ENCODE data around the gene SOAT2.

The SOAT2 gene

DNA sequence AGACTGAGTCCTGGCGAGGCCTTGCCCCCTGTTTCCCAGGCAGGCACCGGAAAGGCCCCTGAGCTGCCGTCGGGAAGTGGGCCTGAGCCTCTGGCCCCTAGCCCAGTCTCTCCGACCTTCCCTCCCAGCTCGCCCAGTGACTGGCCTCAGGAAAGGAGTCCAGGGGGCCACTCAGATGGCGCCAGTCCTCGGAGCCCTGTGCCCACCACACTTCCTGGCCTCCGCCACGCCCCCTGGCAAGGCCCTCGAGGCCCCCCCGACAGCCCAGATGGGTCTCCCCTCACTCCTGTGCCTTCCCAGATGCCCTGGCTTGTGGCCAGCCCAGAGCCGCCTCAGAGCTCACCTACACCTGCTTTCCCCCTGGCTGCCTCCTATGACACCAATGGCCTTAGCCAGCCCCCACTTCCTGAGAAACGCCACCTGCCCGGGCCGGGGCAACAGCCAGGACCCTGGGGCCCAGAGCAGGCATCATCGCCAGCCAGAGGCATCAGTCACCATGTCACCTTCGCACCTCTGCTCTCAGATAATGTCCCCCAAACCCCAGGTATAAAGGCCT, 42.5 kb upstream of the SOAT2 start:
- peaks cover 3% of the 10 kb centered on the region for H3K4me1 ChIP-seq (ENCODE audit: control insufficient read depth, insufficient read depth, low read length, poor library complexity, severe bottlenecking)
- H3K36me3 ChIP-seq (ENCODE audit: control insufficient read depth, insufficient read depth, low read length) = peaks cover 23% of the 10 kb centered on the region
- H3K27ac ChIP-seq (ENCODE audit: low read depth, low read length, severe bottlenecking) = no peak overlapping the region
- H3K9me3 ChIP-seq (ENCODE audit: control insufficient read depth, low read length) = no peaks in the 10 kb centered on the region
- WGBS, 2 experiments (ENCODE audit: insufficient coverage in 2 of 2) = 87 to 94% methylated on average over 7 to 18 of the region's 18 CpGs
- H3K4me3 ChIP-seq (ENCODE audit: extremely low read depth, insufficient read depth, low read length, poor library complexity, severe bottlenecking) = no peak overlapping the region

DNA sequence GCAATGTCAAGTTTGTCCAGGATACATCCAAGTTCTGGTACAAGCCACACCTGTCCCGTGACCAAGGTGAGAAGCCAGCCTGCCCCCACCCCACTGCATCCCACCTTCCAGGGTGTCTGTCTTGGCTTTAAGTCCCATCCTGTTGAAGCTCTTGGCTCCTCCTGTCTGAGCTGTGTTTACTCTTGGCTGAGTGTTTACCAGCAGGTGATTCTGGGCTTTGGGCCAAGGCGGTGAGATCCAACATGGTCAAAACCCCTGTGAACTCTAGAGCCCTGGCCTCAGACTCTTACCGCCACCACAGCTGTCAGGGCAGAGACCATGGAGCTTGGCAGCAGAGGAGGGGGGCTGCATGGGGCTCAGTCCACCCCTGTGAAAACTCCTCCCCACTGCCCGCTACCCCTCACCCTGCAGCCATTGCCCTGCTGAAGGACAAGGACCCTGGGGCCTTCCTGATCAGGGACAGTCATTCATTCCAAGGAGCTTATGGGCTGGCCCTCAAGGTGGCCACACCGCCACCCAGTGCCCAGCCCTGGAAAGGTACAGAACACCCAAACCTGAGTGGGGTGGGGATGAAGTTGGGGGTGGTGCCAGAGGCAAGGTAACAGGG, 41.8 kb upstream of the SOAT2 start:
- no peak overlapping the region for H3K27ac ChIP-seq (ENCODE audit: low read depth, low read length, severe bottlenecking)
- 88 to 93% methylated on average over 2 to 4 of the region's 5 CpGs for WGBS, 2 experiments (ENCODE audit: insufficient coverage in 2 of 2)
- H3K4me1 ChIP-seq (ENCODE audit: control insufficient read depth, insufficient read depth, low read length, poor library complexity, severe bottlenecking) = peaks cover 9% of the 10 kb centered on the region
- peaks cover 24% of the 10 kb centered on the region for H3K36me3 ChIP-seq (ENCODE audit: control insufficient read depth, insufficient read depth, low read length)
- H3K4me3 ChIP-seq (ENCODE audit: extremely low read depth, insufficient read depth, low read length, poor library complexity, severe bottlenecking) = no peak overlapping the region
- H3K9me3 ChIP-seq (ENCODE audit: control insufficient read depth, low read length) = no peaks in the 10 kb centered on the region

DNA sequence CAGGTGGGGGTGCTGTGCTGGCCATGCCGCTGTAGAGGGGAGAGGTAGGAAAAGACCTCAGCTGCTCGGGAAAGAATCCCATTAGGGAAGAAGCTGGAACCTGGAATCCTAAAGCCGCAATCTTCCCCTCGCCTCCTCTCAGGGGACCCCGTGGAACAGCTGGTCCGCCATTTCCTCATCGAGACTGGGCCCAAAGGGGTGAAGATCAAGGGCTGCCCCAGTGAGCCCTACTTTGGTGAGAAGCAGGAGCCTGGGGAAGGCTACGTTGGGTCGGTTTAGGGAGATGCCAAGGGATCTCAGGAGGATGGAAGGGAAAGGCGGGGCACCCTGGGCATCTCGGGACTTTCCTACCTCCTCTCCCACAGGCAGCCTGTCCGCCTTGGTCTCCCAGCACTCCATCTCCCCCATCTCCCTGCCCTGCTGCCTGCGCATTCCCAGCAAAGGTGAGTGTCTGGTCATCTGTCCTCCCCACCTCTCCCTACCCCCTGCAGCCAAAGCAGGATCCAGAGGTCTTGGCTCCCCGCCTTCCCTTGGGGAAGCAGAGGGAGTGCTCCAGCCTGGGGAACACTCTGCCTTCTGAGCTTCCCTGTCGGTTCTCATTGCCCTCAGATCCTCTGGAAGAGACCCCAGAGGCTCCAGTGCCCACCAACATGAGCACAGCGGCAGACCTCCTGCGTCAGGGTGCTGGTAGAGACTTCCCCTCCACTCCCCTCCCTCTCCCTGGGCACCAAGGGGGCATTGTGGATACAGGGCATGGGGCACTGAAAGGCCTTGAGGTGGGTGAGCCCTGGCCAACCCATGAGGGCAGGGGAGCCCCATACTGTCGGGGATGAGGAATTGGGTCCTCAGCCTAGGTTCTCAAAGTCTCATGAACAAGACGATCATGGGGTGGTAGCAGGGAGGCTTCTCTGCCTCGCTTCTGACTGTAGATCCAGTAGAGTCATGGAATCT, 41.0 kb upstream of the SOAT2 start:
- 89 to 96% methylated on average over 16 to 18 of the region's 20 CpGs for WGBS, 2 experiments (ENCODE audit: insufficient coverage in 2 of 2)
- Histone ChIP-seq H3K9me3 (ENCODE audit: control insufficient read depth, low read length) (no peaks in the 10 kb centered on the region), H3K36me3 (ENCODE audit: control insufficient read depth, insufficient read depth, low read length) (peaks cover 24% of the 10 kb centered on the region)

DNA sequence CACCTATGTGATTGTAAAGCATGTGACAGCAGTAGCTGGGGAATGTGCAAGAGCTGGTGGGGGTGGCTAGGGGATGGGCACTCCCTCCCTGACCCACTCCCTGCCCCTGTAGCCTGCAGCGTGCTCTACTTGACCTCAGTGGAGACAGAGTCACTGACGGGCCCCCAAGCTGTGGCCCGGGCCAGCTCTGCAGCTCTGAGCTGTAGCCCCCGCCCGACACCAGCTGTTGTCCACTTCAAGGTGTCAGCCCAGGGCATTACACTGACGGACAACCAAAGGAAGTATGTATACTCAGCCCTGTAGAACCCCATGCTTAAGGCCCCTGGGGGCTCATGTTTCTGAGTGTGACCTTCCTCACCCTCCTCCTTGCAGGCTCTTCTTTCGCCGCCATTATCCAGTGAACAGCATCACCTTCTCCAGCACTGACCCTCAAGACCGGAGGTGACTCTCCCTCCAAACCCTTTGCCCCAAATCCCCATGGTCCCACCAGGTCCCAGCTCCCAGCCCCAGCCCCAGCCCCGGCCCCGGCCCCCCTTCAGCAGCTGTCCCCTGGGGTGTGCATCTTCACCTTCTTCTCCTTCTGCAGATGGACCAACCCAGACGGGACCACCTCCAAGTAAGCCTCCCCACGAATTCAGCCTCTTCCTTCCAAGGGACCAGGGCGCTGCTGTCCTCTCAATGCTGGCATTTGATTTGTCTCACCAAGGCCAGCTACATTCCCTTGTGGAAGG, 40.1 kb upstream of the SOAT2 start:
- WGBS, 2 experiments (ENCODE audit: insufficient coverage in 2 of 2) = 93 to 97% methylated on average over 8 to 11 of the region's 14 CpGs
- H3K36me3 ChIP-seq (ENCODE audit: control insufficient read depth, insufficient read depth, low read length) = peaks cover 24% of the 10 kb centered on the region
- no peak overlapping the region for H3K27ac ChIP-seq (ENCODE audit: low read depth, low read length, severe bottlenecking)
- H3K4me1 ChIP-seq (ENCODE audit: control insufficient read depth, insufficient read depth, low read length, poor library complexity, severe bottlenecking) = peaks cover 23% of the 10 kb centered on the region
- H3K9me3 ChIP-seq (ENCODE audit: control insufficient read depth, low read length) = no peaks in the 10 kb centered on the region
- no peak overlapping the region for H3K4me3 ChIP-seq (ENCODE audit: extremely low read depth, insufficient read depth, low read length, poor library complexity, severe bottlenecking)

More for the DNA sequence above, 41.0 kb upstream of the SOAT2 start:
- Histone ChIP-seq H3K27ac (ENCODE audit: low read depth, low read length, severe bottlenecking) (no peak overlapping the region), H3K4me3 (ENCODE audit: extremely low read depth, insufficient read depth, low read length, poor library complexity, severe bottlenecking) (no peak overlapping the region), H3K4me1 (ENCODE audit: control insufficient read depth, insufficient read depth, low read length, poor library complexity, severe bottlenecking) (peaks cover 17% of the 10 kb centered on the region)

DNA sequence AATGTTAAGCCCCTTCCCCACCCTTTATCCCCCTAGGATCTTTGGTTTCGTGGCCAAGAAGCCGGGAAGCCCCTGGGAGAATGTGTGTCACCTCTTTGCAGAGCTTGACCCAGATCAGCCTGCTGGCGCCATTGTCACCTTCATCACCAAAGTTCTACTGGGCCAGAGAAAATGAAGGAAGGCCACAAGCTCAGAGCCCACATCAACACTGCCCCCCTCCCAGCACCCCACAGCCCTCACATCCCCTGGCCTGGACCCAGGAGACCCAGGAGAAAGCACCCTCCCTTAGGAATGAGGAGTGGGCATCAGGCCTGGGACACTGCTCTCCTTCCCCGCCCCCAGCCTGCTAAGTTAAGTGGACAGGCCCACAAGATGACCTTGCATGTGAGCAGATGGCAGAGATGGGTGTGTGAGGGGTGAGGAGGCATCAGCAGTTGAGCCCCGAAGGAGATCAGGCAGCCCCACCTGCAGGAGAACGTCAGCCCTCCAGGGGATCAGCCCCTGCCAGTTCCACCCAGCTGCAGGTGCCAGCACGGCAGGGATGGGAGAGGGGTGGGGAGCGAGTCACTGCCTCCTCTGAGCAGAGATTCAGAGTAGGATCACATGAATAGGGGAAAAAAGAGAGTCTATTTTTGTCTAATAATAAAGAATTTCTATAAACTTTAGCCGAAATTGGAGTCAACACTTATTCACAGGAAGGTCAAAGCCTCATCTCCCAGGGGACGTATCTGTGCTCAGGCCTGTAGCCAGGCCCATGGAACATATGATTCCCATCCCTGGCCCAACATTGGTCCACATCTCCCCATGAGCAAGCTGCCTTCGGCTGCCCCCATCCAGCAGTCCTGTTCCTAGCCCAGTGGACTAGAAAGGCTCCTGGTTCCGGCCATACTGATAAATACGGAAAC, 39.3 kb upstream of the SOAT2 start:
- no peak overlapping the region for H3K27ac ChIP-seq (ENCODE audit: low read depth, low read length, severe bottlenecking)
- H3K4me3 ChIP-seq (ENCODE audit: extremely low read depth, insufficient read depth, low read length, poor library complexity, severe bottlenecking) = no peak overlapping the region
- WGBS, 2 experiments (ENCODE audit: insufficient coverage in 2 of 2) = 92 to 95% methylated on average over 8 to 11 of the region's 13 CpGs
- H3K9me3 ChIP-seq (ENCODE audit: control insufficient read depth, low read length) = no peaks in the 10 kb centered on the region
- H3K36me3 ChIP-seq (ENCODE audit: control insufficient read depth, insufficient read depth, low read length) = peaks cover 24% of the 10 kb centered on the region
- peaks cover 23% of the 10 kb centered on the region for H3K4me1 ChIP-seq (ENCODE audit: control insufficient read depth, insufficient read depth, low read length, poor library complexity, severe bottlenecking)

DNA sequence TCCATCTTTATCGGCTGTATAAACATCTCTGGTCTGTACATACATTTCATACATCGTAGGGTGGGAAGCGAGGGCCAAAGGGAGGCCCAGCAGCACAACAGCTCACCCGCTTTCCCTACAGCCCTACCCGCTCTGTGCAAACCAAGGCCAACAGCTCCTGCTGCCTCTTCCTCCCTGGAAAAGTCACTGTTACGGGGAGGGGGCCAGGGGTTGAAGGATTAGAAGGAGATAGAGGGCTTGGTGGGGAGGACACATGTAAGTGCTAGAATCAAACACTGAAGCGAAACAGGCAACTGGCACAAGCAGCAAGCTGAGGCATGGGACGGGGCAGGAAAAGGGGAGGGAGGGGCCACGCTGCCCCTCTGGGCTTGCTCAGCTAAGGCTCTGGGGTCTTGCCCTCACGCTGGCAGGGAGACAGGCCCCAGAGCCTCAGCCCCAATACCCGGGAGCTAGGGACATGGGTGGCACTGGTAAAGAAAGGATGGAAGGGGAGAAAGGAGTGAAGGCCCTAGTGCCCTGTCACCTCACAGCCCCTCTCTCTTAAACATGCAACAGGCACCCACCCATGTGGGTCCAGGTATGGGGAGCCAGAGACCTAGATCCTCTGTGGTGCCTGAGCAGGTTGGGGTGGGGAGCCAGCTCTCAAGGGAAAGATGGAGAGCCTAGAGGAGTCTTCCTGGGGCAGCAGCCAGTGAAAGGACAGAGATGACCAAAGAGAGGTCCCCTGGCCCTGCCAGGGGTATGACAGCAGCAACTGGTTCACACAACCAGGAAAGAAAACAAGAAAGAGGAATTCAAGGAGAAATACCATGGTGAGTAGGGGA, 38.5 kb upstream of the SOAT2 start:
- Histone ChIP-seq H3K27ac (ENCODE audit: low read depth, low read length, severe bottlenecking) (no peak overlapping the region), H3K4me3 (ENCODE audit: extremely low read depth, insufficient read depth, low read length, poor library complexity, severe bottlenecking) (no peak overlapping the region), H3K4me1 (ENCODE audit: control insufficient read depth, insufficient read depth, low read length, poor library complexity, severe bottlenecking) (peaks cover 19% of the 10 kb centered on the region), H3K9me3 (ENCODE audit: control insufficient read depth, low read length) (no peaks in the 10 kb centered on the region), H3K36me3 (ENCODE audit: control insufficient read depth, insufficient read depth, low read length) (peaks cover 24% of the 10 kb centered on the region)
- 94 to 96% methylated on average over 7 to 8 of the region's 11 CpGs for WGBS, 2 experiments (ENCODE audit: insufficient coverage in 2 of 2)

DNA sequence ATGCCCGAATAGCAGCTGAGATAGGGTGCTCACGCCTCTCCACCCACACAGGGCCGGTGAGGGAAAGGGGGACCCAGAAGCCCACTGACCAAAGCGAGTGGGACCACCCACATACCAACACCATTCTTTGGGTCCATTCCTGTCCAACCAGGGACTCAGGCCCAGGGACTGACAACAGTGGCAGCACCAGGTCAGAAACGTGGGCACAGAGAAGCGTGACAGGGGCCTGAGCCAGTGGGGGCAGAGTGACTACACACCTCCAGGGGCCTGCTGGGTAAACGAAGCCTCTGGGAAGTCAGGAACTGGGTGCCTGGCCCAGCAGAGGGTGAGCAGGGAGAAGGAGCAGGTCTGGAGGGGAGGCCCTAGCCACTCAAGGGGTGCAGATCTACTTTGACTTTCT, 37.8 kb upstream of the SOAT2 start:
- Histone ChIP-seq H3K36me3 (ENCODE audit: control insufficient read depth, insufficient read depth, low read length) (peaks cover 24% of the 10 kb centered on the region), H3K4me1 (ENCODE audit: control insufficient read depth, insufficient read depth, low read length, poor library complexity, severe bottlenecking) (peaks cover 19% of the 10 kb centered on the region), H3K9me3 (ENCODE audit: control insufficient read depth, low read length) (no peaks in the 10 kb centered on the region), H3K27ac (ENCODE audit: low read depth, low read length, severe bottlenecking) (no peak overlapping the region), H3K4me3 (ENCODE audit: extremely low read depth, insufficient read depth, low read length, poor library complexity, severe bottlenecking) (no peak overlapping the region)
- WGBS, 2 experiments (ENCODE audit: insufficient coverage in 2 of 2) = 84 to 85% methylated on average over 4 of the region's 7 CpGs

DNA sequence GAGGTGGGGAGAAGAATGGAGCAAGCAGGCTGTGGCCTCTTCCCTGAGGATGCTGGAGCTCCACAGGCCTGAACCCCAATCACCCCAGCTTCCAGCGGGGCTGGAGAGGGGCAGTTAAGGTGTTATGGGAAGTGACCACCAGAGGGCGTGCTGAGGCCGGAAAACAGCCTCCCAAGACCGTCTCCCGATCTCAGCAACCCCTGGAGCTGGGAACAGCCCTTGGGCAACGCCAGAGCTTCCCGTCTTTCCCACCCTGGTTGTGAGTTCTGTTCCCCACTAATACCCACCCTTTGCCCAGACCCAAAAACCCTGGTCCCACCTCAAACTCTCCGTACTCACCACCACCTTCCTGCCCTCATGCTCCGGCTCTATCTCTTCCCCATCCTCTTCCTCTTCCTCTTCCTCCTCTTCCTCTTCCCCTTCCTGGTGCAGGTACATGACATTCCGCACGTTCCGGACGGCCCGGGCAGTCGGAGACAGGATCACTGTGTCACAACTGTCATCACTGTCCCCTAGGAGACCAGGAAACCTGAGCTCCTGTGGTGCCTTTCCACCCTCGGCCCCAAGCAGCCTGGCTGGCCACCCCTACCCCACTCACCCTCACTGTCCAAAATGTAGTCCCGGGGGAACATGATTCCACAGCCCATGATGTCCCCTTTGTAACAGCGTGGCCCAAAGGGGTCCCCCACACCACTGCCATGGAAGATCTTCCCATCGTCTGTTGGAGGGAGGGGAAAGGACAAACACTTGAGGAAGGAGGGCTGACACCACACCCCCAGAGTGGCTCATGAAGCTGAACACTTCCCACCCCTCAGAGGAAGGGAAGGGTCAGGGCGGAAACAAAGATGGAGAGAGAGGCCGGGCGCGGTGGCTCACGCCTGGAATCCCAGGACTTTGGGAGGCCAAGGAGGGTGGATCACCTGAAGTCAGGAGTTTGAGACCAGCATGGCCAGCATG, 37.0 kb upstream of the SOAT2 start:
- WGBS, 2 experiments (ENCODE audit: insufficient coverage in 2 of 2) = 53 to 58% methylated on average over 11 to 13 of the region's 24 CpGs
- Histone ChIP-seq H3K9me3 (ENCODE audit: control insufficient read depth, low read length) (no peaks in the 10 kb centered on the region), H3K27ac (ENCODE audit: low read depth, low read length, severe bottlenecking) (no peak overlapping the region), H3K36me3 (ENCODE audit: control insufficient read depth, insufficient read depth, low read length) (peaks cover 28% of the 10 kb centered on the region), H3K4me3 (ENCODE audit: extremely low read depth, insufficient read depth, low read length, poor library complexity, severe bottlenecking) (no peak overlapping the region), H3K4me1 (ENCODE audit: control insufficient read depth, insufficient read depth, low read length, poor library complexity, severe bottlenecking) (peaks cover 26% of the 10 kb centered on the region)
